Activated CD4-positive, CD25-positive, alpha-beta regulatory T cell treated with anti-CD3 and anti-CD28 coated beads, Interleukin-2, amount 50 U/mL, for 24 hours (primary cell): Measurements from ENCODE around the gene CCDC85C.

Experiments
- ATAC-seq, 2 donors: fragments of 150-1000 bp; cut with Tn5 transposase; one replicate each; pipeline ENCODE4 v1.10.0; 2021; ENCODE audit warnings: mild to moderate bottlenecking in 1 of 2, moderate library complexity in 1 of 2

CCDC85C gene

DNA sequence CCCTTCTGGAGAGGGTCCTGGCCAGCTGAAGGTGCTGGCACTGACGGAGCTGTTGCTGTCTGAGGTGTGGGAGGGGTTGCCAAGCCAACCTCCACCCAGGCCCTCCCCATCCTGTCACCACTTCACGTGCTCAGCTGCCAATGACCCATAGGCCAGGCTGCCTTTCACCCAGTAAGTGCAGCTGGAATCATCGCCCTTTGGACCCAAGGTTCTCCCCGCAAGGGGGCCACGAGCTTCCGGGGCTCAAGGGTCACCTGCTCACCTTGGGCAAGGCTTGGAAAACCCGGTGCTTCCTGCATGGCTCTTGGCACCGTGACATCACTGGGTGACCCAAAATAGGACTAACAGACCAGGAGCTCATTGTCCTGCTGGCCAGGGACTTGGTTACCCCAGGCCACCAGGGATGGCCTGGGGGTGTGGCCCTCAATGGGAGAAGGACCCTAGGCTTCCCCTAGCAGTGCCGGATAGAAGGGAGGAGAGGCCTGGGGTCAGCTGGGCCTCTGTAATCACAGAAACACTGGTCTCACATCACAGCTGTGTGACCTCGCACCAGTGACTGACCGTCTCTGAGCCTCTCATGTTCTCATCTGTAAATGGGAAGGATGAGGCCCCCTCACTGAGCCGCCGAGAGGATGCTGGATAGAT is 51.3 kb downstream of the CCDC85C start:
- ATAC-seq, result no peak

DNA sequence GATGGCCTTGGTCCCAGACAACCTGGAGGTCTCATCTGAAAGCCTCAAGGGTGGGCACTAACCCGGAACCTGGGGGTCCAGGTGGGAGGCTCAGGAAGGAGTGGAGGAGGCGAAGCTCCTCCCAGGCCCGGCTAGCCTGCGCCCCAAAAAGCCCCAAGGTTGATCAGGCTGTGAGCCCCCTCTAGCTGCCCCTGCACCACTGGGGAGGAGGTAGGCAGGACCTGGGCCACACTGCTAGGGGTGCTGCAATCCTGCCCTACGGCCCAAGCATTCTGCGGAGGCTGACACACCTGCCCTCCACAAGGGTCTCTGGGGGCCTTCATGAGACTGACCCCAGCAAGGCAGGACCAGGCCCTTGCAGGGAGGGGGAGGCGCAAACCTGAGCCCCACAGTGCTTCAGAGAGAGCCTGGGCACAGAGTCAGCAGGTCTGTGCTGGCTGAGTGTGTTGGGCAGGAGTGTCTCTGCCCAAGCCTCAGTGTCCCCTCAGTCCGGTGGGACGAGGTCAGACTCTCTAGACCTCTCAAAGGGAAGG is 51.9 kb downstream of the CCDC85C start:
- no peak for ATAC-seq

DNA sequence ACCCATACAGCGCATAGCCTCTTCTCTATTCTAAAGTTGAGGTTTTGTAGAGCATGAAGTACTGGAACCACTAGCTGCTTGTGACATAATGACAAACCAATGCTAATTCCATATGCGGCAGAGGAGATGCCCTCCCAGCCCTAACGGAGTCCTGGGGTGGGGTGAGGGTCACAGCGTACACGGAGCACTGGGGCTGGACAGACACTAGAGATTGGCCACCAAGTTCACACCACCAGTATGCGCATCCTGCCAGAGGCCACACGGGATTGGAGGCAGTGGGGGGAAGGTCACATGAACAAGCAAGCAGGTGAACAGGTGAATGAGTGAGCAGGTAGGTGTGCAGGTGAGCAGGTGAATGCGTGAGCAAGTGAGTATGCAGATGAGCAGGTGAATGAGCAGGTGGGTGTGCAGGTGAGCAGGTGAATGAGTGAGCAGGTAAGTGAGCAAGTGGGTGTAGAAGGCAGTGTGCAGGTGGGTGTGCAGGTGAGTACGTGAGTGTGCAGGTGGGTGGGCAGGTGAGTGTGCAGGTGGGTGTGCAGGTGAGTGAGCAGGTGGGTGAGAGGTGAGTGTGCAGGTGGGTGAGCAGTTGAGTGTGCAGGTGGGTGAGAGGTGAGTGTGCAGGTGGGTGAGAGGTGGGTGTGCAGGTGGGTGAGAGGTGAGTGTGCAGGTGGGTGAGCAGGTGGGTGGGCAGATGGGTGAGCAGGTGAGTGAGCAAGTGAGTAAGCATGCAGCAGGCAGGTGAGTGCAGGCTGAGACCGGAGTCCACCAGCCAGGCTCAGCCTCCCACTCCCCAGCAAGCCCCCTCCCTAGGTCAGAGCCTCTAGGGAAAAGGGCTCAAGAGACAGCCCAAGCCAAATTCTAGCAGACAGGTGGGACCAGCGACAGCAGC is 52.7 kb downstream of the CCDC85C start:
- no peak for ATAC-seq

DNA sequence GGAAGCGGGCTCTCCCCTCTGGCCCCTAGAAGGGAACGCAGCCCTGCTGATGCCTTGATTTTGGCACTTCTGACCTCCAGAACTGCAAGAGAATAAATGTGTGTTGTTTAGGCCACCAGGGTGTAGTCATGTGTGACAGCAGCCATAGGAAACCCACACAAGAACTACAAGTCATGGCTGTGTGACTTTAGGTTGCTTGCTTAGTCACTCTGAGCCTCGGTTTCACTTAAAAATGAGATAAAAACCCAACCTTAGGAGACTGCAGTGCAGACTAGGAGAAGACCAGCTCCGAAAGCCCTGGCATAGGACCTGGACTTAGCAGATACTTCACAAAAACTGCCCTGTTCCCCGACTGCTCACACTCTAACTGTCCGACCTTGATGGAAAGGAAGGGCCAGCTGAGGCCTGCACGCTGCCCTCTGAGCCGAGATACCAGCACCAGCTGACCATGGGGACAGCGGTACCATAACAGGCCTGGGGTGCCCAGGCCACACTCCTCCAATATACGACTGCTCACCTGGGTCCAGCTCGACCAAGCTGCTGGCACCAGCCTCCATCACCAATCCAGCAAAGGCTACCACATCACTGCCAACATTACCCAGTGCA is 53.5 kb downstream of the CCDC85C start:
- ATAC-seq, result no peak

DNA sequence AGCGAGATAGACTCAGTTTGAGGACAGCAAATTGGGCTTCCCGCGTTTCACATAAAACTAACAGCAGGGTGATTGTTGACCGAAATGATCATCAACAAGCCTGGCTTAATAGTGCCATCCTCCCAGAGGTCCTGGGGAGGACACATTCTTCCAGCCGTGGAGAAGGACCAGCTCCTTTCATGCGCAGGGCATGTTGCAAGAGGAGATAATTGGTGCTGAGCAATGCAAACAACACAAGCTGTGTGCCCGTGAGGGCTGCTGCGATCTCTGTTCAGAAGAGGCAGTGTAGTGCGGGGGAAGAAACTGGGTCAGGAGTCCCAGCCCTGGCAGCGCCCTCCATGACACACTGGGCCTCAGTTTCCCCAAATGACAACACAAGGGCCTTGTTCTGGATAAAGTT is 54.3 kb downstream of the CCDC85C start:
- ATAC-seq, result no peak

DNA sequence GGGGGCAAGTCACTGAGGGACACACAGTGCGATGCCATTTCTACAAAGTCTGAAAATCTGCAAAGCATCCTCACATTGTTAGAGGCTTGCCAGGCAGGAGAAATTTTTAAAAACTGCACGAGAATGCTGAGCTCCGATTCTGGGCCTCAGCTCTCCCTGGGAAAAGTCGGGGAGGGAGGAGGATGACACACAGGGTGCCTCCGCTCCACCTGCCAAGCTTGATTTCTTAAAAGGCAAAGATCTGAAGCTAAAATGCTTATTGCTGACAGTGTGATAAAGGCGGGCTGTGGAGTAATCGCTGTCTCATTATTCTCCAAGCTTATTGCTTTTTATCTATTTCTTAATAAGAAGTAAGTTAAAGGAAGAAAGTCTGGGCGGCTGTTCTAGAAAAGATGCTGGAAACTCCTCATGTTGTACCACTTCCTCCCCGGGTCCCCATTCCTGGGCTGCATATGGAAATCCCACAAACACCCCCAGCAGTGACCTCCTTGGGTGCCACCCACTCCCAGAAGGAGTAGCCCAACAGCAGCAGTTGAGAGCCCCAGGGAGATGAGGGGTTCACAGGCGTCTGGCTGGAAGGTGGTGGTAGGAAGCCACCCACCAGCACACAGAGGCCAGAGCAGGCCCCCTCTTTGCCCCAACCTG is 55.0 kb downstream of the CCDC85C start:
- no peak for ATAC-seq

DNA sequence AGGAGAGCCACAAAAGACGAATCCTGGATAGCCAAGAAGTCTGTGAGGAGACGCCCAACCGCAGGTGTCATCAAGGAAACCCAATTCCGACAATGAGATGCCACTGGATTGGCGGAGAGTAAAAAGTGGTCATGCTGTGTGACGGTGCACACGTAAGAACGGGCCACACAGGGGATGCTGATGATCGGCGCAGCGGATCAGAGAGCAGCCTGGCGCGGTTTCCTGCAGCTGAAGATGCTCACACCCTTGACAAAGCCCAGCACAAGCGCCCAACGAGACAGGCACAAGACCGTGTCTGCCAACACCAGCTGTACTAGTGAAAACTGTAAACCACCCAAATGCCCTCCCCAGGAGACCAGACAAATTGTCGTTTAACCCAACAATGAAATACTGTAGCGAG is 55.8 kb downstream of the CCDC85C start:
- ATAC-seq, result no peak

DNA sequence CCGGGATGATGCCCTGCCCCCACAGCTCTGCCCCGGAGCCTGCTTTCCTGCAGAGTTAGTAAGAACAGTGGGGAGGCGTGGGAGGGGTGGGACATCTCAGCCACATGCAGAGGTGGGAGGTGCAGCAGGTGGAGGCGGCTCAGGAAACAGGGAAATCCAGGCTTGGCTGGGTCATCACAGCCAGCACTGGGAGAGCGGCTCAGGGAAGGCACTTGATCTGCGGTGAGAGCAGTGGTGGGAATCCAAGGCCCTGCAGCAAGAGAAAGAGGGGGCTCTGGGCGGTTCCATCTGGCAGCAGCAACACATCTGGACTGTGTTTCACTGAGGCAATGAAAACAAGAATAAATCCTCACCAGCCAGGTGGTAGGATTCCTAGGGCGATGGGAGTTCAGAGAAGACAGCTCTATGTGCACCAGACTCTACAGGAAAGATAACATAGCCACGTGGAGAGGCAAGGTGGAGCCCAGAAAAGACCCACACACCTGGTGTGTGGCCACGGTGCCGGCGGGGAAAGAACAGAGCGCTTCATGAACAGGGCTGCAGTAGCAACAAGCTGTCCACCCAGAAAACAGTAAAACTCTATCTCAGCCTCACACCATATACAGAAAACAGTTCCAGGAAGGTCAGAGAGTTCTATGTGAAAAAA is 57.6 kb downstream of the CCDC85C start:
- ATAC-seq, result no peak

DNA sequence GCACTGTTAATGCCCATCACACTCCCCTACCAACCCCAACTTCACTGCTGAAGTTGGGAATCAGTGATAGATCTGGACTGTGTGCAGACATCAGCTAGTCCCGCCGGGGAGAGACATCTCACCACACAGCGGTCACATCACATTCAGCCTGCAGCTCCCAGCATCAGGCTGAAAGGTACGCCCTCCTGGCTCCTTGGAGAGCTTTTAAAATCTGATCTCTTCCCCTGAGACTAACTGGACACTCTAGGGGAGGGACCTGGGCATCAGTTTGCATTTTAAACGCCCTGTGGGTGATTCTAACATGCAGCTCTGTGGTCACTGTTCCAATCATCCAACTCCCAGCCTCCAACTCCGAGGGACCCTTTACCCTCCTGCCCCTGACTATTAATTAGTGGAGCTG is 58.4 kb downstream of the CCDC85C start:
- ATAC-seq, result no peak

DNA sequence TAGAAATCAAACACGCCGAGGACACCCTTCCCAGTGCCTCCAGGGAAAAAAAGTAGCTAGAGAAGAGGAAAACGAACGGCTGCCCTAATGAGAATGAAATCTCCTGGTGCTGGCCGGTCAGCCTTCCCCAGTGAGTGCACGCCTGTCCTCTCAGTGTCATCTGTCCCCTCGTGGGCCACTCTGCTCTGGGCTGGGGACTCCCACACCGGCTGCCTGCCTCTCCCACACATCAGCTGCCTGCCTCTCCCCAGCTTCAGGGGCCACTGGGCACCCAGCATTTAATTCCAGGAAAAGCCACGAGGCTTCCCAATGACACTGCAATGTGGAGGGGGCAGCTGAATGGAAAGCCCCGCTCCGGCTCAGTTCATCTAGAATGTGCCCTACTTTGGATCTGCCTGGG is 59.0 kb downstream of the CCDC85C start:
- ATAC-seq, result no peak

DNA sequence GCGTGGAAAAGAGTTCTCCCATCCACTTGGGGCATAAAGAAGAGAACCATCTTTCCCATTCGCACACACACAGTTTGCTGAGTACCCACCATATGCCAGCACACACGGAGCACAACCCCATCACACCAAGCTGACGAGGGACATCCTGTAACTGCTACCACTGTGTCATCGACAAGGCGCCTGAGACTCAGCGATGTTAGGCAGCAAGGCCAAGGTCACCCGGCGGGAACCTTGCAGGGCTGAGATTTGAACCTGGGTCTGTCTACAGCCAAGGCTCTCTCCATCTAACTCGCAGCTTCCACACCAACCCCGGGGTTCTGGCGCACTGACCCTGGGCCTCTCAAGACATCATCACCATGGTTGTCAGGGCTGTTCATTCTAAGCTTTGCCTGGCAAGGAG is 60.0 kb downstream of the CCDC85C start:
- ATAC-seq, result no peak

DNA sequence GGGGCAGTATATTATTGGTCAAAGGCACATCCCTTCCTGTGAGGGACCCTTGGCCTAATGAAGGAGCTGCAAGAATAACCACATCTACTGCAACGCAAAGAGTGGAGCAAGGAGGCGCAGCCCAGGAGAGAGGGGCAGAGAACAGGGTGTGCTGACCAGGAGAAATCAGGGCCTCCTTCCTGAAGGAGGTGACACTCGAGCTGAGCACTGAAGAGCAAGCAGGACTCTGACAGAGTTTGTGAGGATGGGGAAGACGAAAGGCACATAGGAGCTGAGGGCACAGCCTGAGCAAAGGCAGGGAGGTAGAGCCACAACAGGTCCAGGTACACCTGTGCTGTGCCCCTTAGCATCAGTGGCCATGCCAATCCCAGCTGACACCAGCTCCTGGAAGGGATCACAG is 60.6 kb downstream of the CCDC85C start:
- ATAC-seq, result no peak

DNA sequence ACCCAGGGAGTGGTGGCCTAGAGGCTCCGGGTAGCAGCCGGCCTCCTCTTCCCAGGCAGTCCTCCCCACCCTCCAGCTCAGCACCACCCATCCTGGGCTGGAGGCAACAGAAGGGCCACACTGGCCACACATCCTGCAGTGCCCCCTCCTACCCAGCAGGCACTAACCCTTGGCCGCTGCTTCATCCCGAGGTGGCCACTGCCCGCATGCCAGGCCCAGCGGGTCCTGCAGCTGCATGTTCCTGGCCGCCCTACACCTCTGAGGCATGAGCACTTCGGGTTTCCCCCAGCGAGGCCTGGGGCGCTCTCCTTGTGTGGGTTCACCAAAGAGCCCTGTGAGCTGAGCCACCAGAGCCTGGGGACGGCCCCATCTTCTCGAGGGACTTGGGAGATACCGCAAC is 61.4 kb downstream of the CCDC85C start:
- no peak for ATAC-seq

DNA sequence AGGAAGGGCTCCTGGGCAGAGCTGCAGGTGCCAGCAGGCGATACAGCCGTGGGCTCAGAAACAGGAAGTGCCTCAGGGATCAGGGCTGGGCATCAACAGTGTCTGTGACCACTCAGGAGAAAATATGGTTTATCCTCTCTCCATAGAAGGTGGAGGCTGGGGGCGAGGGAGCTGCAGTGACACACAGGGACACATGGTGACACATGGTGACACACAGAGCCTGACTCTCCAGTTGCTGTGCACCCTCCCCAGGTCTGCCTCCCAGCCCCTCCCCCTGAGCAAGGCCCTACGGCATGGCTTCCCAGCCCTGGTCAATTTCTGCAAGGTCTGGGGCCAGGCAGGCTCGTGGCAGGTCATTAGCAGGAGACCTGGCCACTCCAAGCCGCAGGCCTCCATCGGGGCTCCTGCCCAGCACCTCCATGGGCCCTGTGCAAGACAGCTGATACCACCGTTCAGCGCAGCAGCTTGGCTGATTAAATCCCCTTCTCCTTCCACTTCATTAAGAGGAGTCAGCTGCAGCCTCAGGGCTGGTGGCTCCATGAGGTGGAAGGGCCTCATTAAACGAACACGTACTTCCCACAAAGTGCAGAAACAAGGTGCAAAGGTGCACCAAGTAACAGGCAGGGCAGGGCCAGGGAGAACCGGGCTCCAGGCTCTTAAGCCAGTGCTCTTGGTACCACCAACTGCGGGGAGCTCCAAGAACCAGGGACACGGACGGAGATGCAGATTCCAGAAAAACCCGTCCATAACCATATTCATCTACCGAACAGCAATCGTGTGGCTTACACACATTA is 62.1 kb downstream of the CCDC85C start:
- peak in 1 of 2 donors; percentile 33 for ATAC-seq

DNA sequence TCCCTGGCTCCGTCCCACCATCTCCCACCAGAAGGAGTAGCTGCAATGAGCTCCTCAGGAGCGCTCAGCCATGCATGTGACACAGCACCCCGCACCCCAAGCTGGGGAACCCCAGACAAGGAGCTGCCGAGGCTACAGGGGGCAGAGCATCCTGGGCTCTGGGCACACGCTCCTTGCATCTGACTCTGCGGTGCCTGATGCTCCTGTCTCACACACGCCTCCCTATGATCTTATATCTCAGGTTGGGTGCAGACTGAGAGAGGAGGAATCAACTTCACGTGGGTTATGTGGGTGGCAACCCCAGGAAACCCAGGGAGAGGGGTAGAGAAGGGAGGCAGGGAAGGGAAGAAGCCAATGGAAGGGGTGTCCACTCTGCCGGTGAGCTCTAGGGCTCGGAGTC is 62.8 kb downstream of the CCDC85C start:
- no peak for ATAC-seq

DNA sequence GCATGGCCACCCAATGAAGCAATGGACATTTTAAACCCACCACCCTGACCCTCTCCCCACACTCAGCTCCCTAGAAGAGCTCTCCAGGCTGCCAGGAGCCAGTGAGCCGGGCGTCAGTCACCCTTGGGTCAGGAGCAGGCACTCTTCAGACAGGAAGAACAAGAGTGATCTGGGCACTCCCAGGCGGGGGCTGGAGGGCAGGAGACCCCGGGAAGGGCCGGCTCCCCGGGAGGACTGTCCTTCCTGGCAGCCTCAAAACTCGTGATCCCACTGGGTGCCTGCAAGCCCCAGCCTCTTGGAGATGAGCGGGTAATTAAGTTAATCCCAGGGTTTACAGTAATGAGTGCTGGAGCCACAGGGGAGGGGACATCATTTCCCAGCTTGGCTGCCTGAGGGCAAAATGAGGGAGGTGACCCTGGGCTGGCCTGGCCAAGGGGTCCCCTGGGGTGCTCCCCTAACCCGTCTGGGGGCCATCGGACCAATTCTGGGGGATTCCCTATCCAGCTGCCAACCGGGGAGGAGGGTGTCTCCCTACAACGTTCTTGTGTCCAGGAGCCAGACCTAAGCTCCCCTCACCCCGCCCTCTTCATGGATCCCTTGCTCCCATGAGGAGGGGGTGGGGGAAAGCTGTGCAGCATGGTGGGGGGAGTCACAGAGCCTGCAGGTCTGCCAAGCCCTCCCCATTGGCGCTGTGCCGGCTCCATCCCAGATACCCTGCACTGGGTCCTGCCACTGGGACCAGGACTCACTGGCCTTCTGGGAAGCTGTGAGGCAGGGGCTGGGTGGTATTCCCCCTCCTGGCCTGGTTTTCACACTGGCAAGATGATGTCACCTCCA is 63.6 kb downstream of the CCDC85C start:
- no peak for ATAC-seq

DNA sequence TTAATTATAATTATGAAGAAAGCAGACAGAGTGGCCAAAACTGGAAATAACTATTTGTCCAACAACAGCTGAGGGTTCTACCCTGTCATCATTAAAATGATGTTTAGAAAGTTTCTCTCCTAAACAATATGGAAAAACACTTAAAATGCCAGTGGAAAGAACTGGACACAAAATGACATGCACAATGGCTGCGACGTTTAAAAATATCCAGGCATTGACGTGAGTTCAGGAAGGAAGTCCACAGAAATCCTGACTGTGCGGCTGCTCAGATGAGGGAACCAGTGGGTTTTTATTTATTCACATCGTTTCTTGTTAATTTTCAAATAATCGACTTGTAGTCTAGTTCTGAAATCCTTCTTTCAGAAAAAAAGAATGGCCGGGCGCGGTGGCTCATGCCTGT is 64.5 kb downstream of the CCDC85C start:
- no peak for ATAC-seq

DNA sequence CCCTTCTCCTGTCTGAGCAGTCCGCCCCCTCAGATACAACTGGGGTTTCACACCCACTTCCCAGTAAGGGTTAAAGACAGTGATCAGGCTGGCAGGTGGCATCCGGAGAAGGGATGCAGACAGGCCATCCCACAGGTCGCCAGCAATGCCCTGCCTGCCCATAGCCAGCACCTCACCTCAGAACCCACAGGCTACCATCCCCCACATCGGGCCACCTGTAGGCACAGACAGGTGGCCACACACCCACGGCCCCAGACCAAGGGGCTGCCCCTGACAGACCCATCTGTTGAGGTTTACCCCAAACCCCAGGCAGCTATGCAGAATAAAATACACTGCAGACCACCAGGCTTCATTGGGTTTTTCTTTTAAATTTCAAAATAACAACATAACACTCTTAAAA is 65.3 kb downstream of the CCDC85C start:
- no peak for ATAC-seq

DNA sequence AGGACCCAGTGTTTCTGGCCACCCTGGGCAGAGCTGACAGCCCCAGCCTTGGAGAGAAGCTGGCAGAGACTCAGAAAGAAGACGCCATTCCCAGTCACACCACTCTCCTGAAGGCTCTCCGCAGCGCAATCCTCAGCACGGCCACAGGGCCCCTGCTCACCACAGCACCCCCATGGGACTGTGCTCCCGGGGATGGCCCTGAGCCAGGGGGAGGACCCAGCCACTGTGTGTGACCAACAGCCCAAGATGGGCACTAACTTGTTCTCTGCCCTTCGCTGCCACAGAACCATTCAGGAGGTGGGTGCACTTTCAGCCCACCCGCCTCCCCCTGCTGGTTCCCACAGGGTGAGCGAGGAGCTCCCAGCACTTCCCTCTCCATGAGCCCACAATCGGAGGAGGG is 65.7 kb downstream of the CCDC85C start:
- ATAC-seq, result no peak

DNA sequence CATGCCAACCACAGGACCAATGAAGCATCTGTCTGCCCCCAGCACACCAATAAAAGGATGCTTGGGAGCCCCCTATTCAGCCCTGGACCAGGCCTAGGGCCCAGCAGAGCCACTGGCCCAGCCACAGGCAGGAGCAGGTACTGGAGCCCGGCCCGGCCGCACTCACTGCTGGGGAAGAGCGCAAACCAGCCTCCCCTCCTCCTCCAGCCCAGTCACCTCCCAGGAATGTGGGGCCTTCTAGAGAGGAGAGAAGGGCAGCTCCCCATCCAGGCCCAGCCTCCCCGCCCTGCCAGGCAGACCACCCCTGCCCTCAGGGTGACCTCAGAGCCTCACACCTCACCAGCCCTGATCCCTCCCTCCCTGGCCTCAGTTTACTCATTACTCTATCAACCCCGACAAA is 66.6 kb downstream of the CCDC85C start:
- ATAC-seq, result no peak
